ENCODE data around the gene ALOXE3.

ALOXE3 gene

GRCh38 chr17:8053600-8053999 is 64.7 kb downstream of the ALOXE3 start:
- no peak for TF ChIP-seq CTCF (conservative IDR thresholded peaks at IDR 0.05; ENCODE audit: low read depth)
- H3K27ac ChIP-seq = no peak overlapping the region
- ChIA-PET POLR2A (ENCODE audit: low non-redundant PET) (no interaction called here), CTCF (no interaction called here)
- DNase-seq (ENCODE audit: low spot score) = no peak

DNA sequence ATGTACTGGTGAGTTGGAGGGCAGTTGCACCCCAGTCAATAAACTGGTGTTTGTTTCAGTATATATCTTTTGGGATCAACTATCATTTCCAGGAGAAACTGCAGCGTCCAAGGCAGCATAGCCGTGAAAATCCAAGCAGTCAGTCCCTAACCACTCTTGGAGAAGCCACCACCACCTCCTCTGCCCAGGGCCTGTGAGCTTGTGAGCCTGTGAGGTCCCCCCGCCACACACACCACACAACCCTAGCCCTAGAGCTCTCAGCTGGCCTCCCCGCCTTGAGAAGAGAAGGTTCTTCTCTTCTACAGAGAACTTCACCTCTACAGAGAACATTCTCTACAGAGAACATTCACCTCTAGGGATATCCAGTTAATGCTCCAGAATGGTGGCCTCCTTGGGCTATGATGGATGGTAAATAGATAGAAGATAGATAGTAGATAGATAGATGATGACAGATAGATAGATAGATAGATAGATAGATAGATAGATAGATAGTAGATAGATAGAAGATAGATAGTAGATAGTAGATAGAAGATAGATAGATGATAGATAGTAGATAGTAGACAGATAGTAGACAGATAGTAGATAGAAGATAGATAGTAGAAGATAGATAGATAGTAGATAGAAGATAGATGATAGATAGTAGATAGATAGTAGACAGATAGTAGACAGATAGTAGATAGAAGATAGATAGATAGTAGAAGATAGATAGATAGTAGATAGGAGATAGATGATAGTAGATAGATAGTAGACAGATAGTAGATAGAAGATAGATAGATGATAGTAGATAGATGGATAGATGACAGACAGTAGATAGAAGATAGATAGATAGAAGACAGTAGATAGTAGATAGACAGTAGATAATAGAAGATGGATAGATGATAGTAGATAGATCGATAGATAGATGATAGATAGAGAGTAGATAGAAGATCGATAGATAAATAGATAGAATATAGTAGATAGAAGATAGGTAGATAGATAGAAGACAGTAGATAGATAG is 65.8 kb downstream of the ALOXE3 start:
- no peak for TF ChIP-seq CTCF (conservative IDR thresholded peaks at IDR 0.05; ENCODE audit: low read depth)
- no peak for DNase-seq (ENCODE audit: low spot score)
- POLR2A ChIA-PET (ENCODE audit: low non-redundant PET) = no interaction called here
- CTCF ChIA-PET = interaction anchor here (0.6 to 1.3 kb wide), 3 partner anchors 8 to 65 kb away, joined by 3 to 8 read pairs (median 3); no protein-coding TSS in a partner anchor
- no peak overlapping the region for H3K27ac ChIP-seq

DNA sequence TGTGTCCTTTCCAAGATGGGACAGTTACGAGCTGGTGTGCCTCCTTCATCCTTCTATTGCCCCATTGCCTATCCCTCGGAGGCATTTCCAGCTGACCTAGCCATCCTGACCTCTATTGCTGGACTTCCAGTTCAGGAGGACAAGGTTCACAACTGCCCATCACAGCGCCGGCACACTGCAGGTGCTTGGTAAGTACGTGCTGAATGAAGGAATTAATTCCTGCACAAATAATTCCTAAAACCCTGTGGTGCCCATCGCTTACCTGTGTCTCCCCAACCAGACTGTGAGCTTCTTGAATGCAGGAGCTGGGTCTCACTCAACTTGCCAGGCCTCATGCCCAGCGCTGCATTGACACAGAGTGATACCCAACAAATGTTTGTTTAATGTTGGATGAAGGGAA is 66.5 kb downstream of the ALOXE3 start:
- no peak for TF ChIP-seq CTCF (conservative IDR thresholded peaks at IDR 0.05; ENCODE audit: low read depth)
- DNase-seq (ENCODE audit: low spot score) = no peak
- POLR2A ChIA-PET (ENCODE audit: low non-redundant PET) = interaction anchor here (0.6 kb wide), 1 partner anchor 22 kb away, joined by 5 read pairs; no protein-coding TSS in a partner anchor
- no peak overlapping the region for H3K27ac ChIP-seq
- CTCF ChIA-PET = interaction anchor here (0.6 to 1.3 kb wide), 3 partner anchors 9 to 64 kb away, joined by 3 to 8 read pairs (median 3); no protein-coding TSS in a partner anchor

- CTCF ChIA-PET = no interaction called here
- no peak for DNase-seq (ENCODE audit: low spot score)
- H3K27ac ChIP-seq = no peak overlapping the region
- POLR2A ChIA-PET (ENCODE audit: low non-redundant PET) = no interaction called here
- TF ChIP-seq CTCF (conservative IDR thresholded peaks at IDR 0.05; ENCODE audit: low read depth) = no peak
Measured at GRCh38 chr17:8048736-8049135, 69.6 kb downstream of the ALOXE3 start.

DNA sequence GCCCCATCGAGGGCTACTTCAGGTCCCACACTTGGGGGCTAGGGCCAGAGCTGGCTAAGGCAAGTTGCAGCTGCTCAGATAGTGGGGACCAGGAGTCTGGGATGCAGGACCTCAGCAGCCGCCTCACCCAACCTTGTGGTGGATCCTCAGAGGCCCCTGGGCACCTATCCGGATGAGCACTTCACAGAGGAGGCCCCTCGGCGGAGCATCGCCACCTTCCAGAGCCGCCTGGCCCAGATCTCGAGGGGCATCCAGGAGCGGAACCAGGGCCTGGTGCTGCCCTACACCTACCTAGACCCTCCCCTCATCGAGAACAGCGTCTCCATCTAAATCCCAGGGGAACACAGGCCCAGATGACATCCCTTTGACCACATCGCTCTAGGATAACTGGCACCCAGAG is 70.1 kb downstream of the ALOXE3 start:
- ChIA-PET CTCF (interaction anchor here (0.7 kb wide), 1 partner anchor 177 kb away, joined by 3 read pairs; no protein-coding TSS in a partner anchor), POLR2A (ENCODE audit: low non-redundant PET) (no interaction called here)

GRCh38 chr17:8047769-8048110 is 70.6 kb downstream of the ALOXE3 start:
- TF ChIP-seq CTCF (conservative IDR thresholded peaks at IDR 0.05; ENCODE audit: low read depth) = no peak
- no peak for DNase-seq (ENCODE audit: low spot score)
- CTCF ChIA-PET = interaction anchor here (0.7 kb wide), 1 partner anchor 176 kb away, joined by 3 read pairs; no protein-coding TSS in a partner anchor
- no peak overlapping the region for H3K27ac ChIP-seq
- POLR2A ChIA-PET (ENCODE audit: low non-redundant PET) = no interaction called here

More for the DNA sequence above, 70.1 kb downstream of the ALOXE3 start:
- H3K27ac ChIP-seq = no peak overlapping the region
- no peak for DNase-seq (ENCODE audit: low spot score)
- no peak for TF ChIP-seq CTCF (conservative IDR thresholded peaks at IDR 0.05; ENCODE audit: low read depth)
